Panc1 (cell line): ENCODE results near the gene KMT2E. TPM values are rescaled to one million over a fixed set of nuclear protein-coding genes. Genes with fewer than 3 reads are reported as not detected.

ENCODE experiments used
- ATAC-seq: fragments of 200-7000 bp; cut with Tn5 transposase; 2 replicates; pipeline ENCODE4 v1.9.1; 2020; ENCODE audit warnings: mild to moderate bottlenecking, moderate library complexity
- BruUV-seq: library from RNA; stranded (reverse); fragments of 400-500 nt; replicated peaks from 2 replicates; lab custom pipeline; 2021; lab: Mats Ljungman, UMichigan
- CTCF ChIA-PET: fragments of 300-600 bp; sonication (Branson Sonifier 250); formaldehyde crosslinking; loops from one replicate; lab custom pipeline; 2022; ENCODE audit warnings: antibody characterized with exemption; lab: Charles Lee
- POLR2A ChIA-PET: fragments of 300-600 bp; sonication (Branson Sonifier 250); formaldehyde crosslinking; loops from one replicate; lab custom pipeline; 2022; ENCODE audit warnings: antibody characterized with exemption; lab: Charles Lee
- DNase-seq: peaks from one replicate; pipeline ENCODE4 v3.0.0-alpha.2; 2010; ENCODE audit warnings: low read depth, low spot score
- H3K27ac ChIP-seq: 2 replicates; pipeline ENCODE4 v1.5.1; 2011; ENCODE audit warnings: mild to moderate bottlenecking, low read length, inconsistent platforms
- H3K27me3 ChIP-seq: fragments of 200-500 bp; sonication (Bioruptor generic); 2 replicates; pipeline ENCODE4 v1.6.0; 2014; ENCODE audit warnings: low read length, inconsistent platforms; ENCODE audit not compliant: control insufficient read depth, insufficient read depth
- H3K36me3 ChIP-seq: fragments of 200-500 bp; sonication (Bioruptor generic); 2 replicates; pipeline ENCODE4 v1.5.1; 2014; ENCODE audit warnings: inconsistent platforms, mild to moderate bottlenecking, low read length, moderate library complexity; ENCODE audit not compliant: control insufficient read depth, insufficient read depth
- H3K4me1 ChIP-seq: 2 replicates; pipeline ENCODE4 v1.5.1; 2011; ENCODE audit warnings: inconsistent platforms, mild to moderate bottlenecking, low read length, moderate library complexity; ENCODE audit not compliant: control insufficient read depth, insufficient read depth
- H3K4me3 ChIP-seq, 2 experiments: 2 replicates each; pipeline ENCODE4 v1.5.1; 2011 to 2012; ENCODE audit warnings: low read depth in 2 of 2, low read length in 2 of 2, mild to moderate bottlenecking in 2 of 2, inconsistent platforms in 1 of 2, moderate library complexity in 1 of 2
- H3K9me3 ChIP-seq: fragments of 200-500 bp; sonication (Bioruptor generic); 2 replicates; pipeline ENCODE4 v1.5.1; 2014; ENCODE audit warnings: low read depth, mild to moderate bottlenecking, inconsistent platforms, low read length, moderate library complexity; ENCODE audit not compliant: control insufficient read depth, insufficient read depth
- CTCF ChIP-seq: fragments of 450-650 bp; IDR thresholded peaks from 2 replicates; pipeline ENCODE4 v1.5.1; 2017; ENCODE audit warnings: mild to moderate bottlenecking
- POLR2AphosphoS5 ChIP-seq: IDR thresholded peaks from 2 replicates; pipeline ENCODE4 v1.6.1; 2012; ENCODE audit warnings: mild to moderate bottlenecking, low read depth, low read length, moderate library complexity
- REST ChIP-seq, 2 experiments: IDR thresholded peaks; 2 replicates each; pipeline ENCODE4 v1.6.1; 2011 to 2012; ENCODE audit warnings: low read depth in 2 of 2, control low read depth in 1 of 2, low read length in 1 of 2, mild to moderate bottlenecking in 1 of 2, moderate library complexity in 1 of 2; ENCODE audit not compliant: insufficient read depth in 1 of 2
- SIN3A ChIP-seq: IDR thresholded peaks from 2 replicates; pipeline ENCODE4 v1.6.1; 2012; ENCODE audit warnings: low read depth, mild to moderate bottlenecking, low read length, moderate library complexity, borderline replicate concordance; ENCODE audit not compliant: insufficient read depth
- TCF7L2 ChIP-seq: IDR thresholded peaks from 2 replicates; pipeline ENCODE4 v1.6.1; 2011; ENCODE audit warnings: mild to moderate bottlenecking, low read depth, low read length, inconsistent platforms
- in situ Hi-C: cut with HindIII; loops from 2 replicates; pipeline ENCODE4 v1.10.0; 2016; ENCODE audit warnings: low sequenced_read_pairs, low pct_unique_long_range_greater_than_20kb
- intact Hi-C: fragments of 100-400 bp; cut with micrococcal nuclease; formaldehyde crosslinking; loops from one replicate; pipeline ENCODE4 v1.10.0; 2022; ENCODE audit not compliant: unreplicated experiment
- total RNA-seq: library from RNA; stranded (reverse); gene quantifications from one replicate; pipeline ENCODE4 v1.2.1, GENCODE V29; 2021; ENCODE audit not compliant: unreplicated experiment

The KMT2E gene
- total RNA-seq, 1 experiment from 2014 or later, result 51.4 TPM

GRCh38 chr7:104982308-104983075 is 31.5 kb upstream of the KMT2E start:
- no peaks in the 10 kb centered on the region for H3K9me3 ChIP-seq
- CTCF ChIA-PET, result interaction anchor here (0.6 kb wide), 1 partner anchor 40 kb away, joined by 4 read pairs; no protein-coding TSS in a partner anchor
- H3K36me3 ChIP-seq, result no peaks in the 10 kb centered on the region; the same call in none of the 2 replicates
- in situ Hi-C loops, result no loop called here
- intact Hi-C loops, result loop anchor here (10.0 kb wide), 1 partner anchor 72 kb away; no protein-coding TSS in a partner anchor
- DNase-seq, result no peak
- peak overlapping the region; percentile 99 for H3K27ac ChIP-seq
- no peak for ATAC-seq
- TF ChIP-seq SIN3A (no peak), CTCF (no peak), POLR2AphosphoS5 (no peak; the same call in 1 of the 2 replicates), REST (IDR thresholded peaks at IDR 0.05; ENCODE audit: insufficient read depth in 1 of 2, low read depth in 2 of 2, low read length in 1 of 2) (no peak), TCF7L2 (peak; percentile 51)
- peaks cover 83% of the 10 kb centered on the region for H3K4me1 ChIP-seq
- H3K27me3 ChIP-seq, result no peaks in the 10 kb centered on the region
- H3K4me3 ChIP-seq, result peak overlapping the region; percentile 71 to 80
- BruUV-seq, result no TSS peak
- POLR2A ChIA-PET, result interaction anchor here (0.5 kb wide), 1 partner anchor 98 kb away, joined by 4 read pairs; no protein-coding TSS in a partner anchor

- POLR2A ChIA-PET, result interaction anchor here (0.5 to 1.0 kb wide), 3 partner anchors 34 to 97 kb away, joined by 3 to 4 read pairs (median 3); no protein-coding TSS in a partner anchor
- ATAC-seq, result no peak
- peaks cover 89% of the 10 kb centered on the region for H3K4me1 ChIP-seq
- H3K4me3 ChIP-seq, result peak overlapping the region; percentile 71 to 80
- CTCF ChIA-PET, result interaction anchor here (0.7 kb wide), 1 partner anchor 57 kb away, joined by 3 read pairs; no protein-coding TSS in a partner anchor
- TSS peak; percentile 38 for BruUV-seq
- peak overlapping the region; percentile 99 for H3K27ac ChIP-seq
- no peak for DNase-seq
- no peaks in the 10 kb centered on the region for H3K9me3 ChIP-seq
- no peak for TF ChIP-seq REST (IDR thresholded peaks at IDR 0.05; ENCODE audit: insufficient read depth in 1 of 2, low read depth in 2 of 2, low read length in 1 of 2)
- TF ChIP-seq CTCF, result no peak
- peak; percentile 57 for TF ChIP-seq TCF7L2
- TF ChIP-seq POLR2AphosphoS5, result no peak
- TF ChIP-seq SIN3A, result no peak
- in situ Hi-C loops (no loop called here), intact Hi-C loops (loop anchor here (10.0 kb wide), 1 partner anchor 72 kb away; no protein-coding TSS in a partner anchor)
- H3K27me3 ChIP-seq, result no peaks in the 10 kb centered on the region
- no peaks in the 10 kb centered on the region; the same call in none of the 2 replicates for H3K36me3 ChIP-seq
Measured at GRCh38 chr7:104983076-104983577, 30.9 kb upstream of the KMT2E start.
